Prostate gland (tissue), 2 donors: ENCODE measurements around the gene CROCC2.

ENCODE experiments used
- CTCF ChIP-seq, 4 experiments: fragments of 200-600 bp in 2 of 4; fragments of 450-650 bp in 2 of 4; sonication (generic) in 2 of 4; IDR thresholded peaks; 1 replicate in 3 of 4; 2 replicates in 1 of 4; pipeline ENCODE4 v1.5.1; 2016 to 2019; ENCODE audit warnings: antibody characterized with exemption in 4 of 4, mild to moderate bottlenecking in 2 of 4, moderate library complexity in 2 of 4
- POLR2A ChIP-seq: fragments of 450-650 bp; IDR thresholded peaks from one replicate; pipeline ENCODE4 v1.6.1; 2016; ENCODE audit warnings: antibody characterized with exemption, mild to moderate bottlenecking
- POLR2AphosphoS5 ChIP-seq: sonication (generic); formaldehyde crosslinking; IDR thresholded peaks from one replicate; pipeline ENCODE4 v1.6.1; 2017; ENCODE audit warnings: antibody characterized with exemption

GRCh38 chr2:240909216-240909974 is 3.3 kb downstream of the CROCC2 start:
- TF ChIP-seq POLR2A (no peak), CTCF (IDR thresholded peaks at IDR 0.05) (no peak), POLR2AphosphoS5 (no peak)
